DND-41 (cell line): Measurements from ENCODE around the gene TMEM255B.

Source experiments
- ATAC-seq: fragments of 200-7000 bp; cut with Tn5 transposase; 3 replicates; pipeline ENCODE4 v1.9.1; 2021; ENCODE audit warnings: low read depth; ENCODE audit not compliant: insufficient read depth
- DNase-seq: peaks from one replicate; pipeline ENCODE4 v3.0.0-alpha.2; 2020
- H2AFZ ChIP-seq: 2 replicates; pipeline ENCODE4 v1.6.0; 2012; ENCODE audit warnings: low read depth, low read length
- H3K27ac ChIP-seq: 2 replicates; pipeline ENCODE4 v1.5.1; 2012; ENCODE audit warnings: low read length, inconsistent platforms
- H3K27me3 ChIP-seq: fragments of 200-600 bp; sonication (generic); 2 replicates; pipeline ENCODE4 v1.6.0; 2012; ENCODE audit warnings: low read length, mild to moderate bottlenecking, inconsistent platforms; ENCODE audit not compliant: insufficient read depth, poor library complexity
- H3K36me3 ChIP-seq: 2 replicates; pipeline ENCODE4 v1.5.1; 2012; ENCODE audit warnings: low read length, inconsistent platforms; ENCODE audit not compliant: insufficient read depth
- H3K4me1 ChIP-seq: 2 replicates; pipeline ENCODE4 v1.5.1; 2012; ENCODE audit warnings: mild to moderate bottlenecking, low read length; ENCODE audit not compliant: insufficient read depth
- H3K4me2 ChIP-seq: 2 replicates; pipeline ENCODE4 v1.6.0; 2012; ENCODE audit warnings: mild to moderate bottlenecking, moderate library complexity, low read length, inconsistent platforms; ENCODE audit not compliant: insufficient read depth
- H3K4me3 ChIP-seq, 2 experiments: fragments of 200-600 bp in 1 of 2; shearing (Covaris generic) in 1 of 2; 2 replicates each; pipeline ENCODE4 v1.5.1; 2012 to 2016; ENCODE audit warnings: inconsistent platforms in 2 of 2, low read length in 2 of 2, mild to moderate bottlenecking in 2 of 2, low read depth in 1 of 2, moderate library complexity in 1 of 2
- H3K79me2 ChIP-seq: 2 replicates; pipeline ENCODE4 v1.6.0; 2012; ENCODE audit warnings: low read length, inconsistent platforms; ENCODE audit not compliant: insufficient read depth
- H3K9ac ChIP-seq: 2 replicates; pipeline ENCODE4 v1.6.0; 2012; ENCODE audit warnings: low read depth, mild to moderate bottlenecking, inconsistent platforms, low read length, moderate library complexity
- H3K9me3 ChIP-seq: 2 replicates; pipeline ENCODE4 v1.5.1; 2012; ENCODE audit warnings: low read length, moderate library complexity, mild to moderate bottlenecking, inconsistent platforms; ENCODE audit not compliant: insufficient read depth, severe bottlenecking
- H4K20me1 ChIP-seq: 2 replicates; pipeline ENCODE4 v1.6.0; 2012; ENCODE audit warnings: low read length; ENCODE audit not compliant: insufficient read depth
- EZH2 ChIP-seq: IDR thresholded peaks from 3 replicates; pipeline ENCODE4 v1.6.1; 2012; ENCODE audit warnings: borderline replicate concordance, low read depth, mild to moderate bottlenecking, moderate library complexity, low read length, inconsistent platforms; ENCODE audit not compliant: severe bottlenecking
- TF ChIP-seq, protein P1 (sequence below): IDR thresholded peaks from 2 replicates; pipeline ENCODE4 v1.5.1; 2012; ENCODE audit warnings: borderline replicate concordance, low read length, moderate library complexity, mild to moderate bottlenecking; ENCODE audit not compliant: poor library complexity, severe bottlenecking; ENCODE audit errors: extremely low read depth

Gene TMEM255B

DNA sequence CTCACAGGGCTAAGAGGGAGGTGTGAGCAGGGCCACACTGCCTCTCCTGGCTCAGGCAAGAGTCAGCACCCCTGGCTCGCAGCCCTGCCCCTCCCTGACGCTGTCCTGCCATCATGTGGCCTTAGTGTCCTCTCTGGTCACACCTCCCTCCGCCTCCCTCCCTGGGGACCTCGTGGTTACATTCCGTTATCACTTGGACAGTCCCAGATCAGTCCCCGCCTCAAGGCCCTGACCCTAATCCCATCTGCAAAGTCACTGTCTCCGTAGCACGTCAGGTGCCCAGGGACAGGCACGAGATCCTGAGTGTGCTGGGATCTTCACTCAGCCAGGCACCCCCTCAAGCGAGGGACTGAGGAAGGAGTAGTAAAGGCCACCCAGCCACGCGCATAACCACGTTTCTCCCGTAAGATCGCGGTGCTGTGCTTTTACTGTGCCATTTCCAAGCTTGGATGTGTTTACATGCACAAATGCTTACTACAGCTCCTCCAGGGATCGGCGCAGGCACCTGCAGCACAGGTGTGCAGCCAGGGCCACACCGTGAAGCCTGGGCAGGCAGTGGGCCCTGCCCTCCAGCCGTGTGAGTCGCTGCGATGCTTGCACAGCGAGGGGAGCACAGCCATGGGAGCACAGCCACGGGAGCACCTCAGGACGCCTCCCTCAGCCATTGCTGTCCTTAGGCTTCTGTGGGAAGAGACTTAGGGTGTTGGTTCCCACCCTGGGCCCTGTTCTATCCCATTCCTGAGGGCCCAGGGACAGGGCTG, 10.7 kb upstream of the TMEM255B start:
- Histone ChIP-seq H3K9ac (no peak overlapping the region), H4K20me1 (peaks cover 22% of the 10 kb centered on the region), H3K36me3 (no peaks in the 10 kb centered on the region), H3K4me2 (no peak overlapping the region), H3K9me3 (peaks cover 10% of the 10 kb centered on the region), H3K27ac (no peak overlapping the region), H3K27me3 (peaks cover 4% of the 10 kb centered on the region), H2AFZ (no peak overlapping the region), H3K4me1 (no peaks in the 10 kb centered on the region), H3K4me3 (no peak overlapping the region), H3K79me2 (no peaks in the 10 kb centered on the region)
- no peak for DNase-seq
- peak; percentile 31; the same call in 1 of the 3 replicates for ATAC-seq
- no peak for TF ChIP-seq EZH2
- TF ChIP-seq, protein P1, sequence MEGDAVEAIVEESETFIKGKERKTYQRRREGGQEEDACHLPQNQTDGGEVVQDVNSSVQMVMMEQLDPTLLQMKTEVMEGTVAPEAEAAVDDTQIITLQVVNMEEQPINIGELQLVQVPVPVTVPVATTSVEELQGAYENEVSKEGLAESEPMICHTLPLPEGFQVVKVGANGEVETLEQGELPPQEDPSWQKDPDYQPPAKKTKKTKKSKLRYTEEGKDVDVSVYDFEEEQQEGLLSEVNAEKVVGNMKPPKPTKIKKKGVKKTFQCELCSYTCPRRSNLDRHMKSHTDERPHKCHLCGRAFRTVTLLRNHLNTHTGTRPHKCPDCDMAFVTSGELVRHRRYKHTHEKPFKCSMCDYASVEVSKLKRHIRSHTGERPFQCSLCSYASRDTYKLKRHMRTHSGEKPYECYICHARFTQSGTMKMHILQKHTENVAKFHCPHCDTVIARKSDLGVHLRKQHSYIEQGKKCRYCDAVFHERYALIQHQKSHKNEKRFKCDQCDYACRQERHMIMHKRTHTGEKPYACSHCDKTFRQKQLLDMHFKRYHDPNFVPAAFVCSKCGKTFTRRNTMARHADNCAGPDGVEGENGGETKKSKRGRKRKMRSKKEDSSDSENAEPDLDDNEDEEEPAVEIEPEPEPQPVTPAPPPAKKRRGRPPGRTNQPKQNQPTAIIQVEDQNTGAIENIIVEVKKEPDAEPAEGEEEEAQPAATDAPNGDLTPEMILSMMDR: peak; percentile 6

DNA sequence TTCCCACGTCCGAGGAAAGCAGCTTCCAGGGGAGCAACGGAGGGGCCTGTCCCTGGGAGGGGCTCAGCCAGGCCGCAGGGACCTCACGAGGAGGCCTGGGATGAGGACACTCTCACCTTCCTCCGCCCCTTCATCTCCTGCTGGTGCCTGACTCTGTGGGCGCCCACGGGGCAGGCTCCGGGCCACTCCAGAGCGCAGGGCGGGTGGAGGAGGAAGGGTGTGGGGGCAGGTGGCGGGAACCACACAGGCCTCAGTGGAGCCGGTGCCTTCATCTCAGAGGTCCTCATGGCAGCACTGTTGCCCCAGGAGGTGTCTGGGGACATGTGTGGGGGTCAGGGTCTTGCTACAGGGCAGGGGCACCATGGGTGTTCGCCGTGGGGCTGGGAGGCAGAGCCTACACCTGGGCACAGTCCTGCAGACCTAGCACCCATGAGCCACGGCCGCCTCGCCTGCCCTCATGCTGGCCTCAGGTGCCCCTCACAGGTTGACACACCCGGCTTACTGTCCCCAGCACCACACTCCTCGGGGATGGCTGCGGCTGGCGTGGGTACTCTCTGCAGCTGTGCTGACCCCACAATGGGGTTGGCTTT, 10.1 kb upstream of the TMEM255B start:
- peaks cover 15% of the 10 kb centered on the region for H4K20me1 ChIP-seq
- DNase-seq (no peak), ATAC-seq (no peak)
- H3K27ac ChIP-seq: no peak overlapping the region
- no peak overlapping the region for H3K9ac ChIP-seq
- peaks cover 10% of the 10 kb centered on the region for H3K9me3 ChIP-seq
- no peak overlapping the region for H2AFZ ChIP-seq
- no peaks in the 10 kb centered on the region for H3K4me1 ChIP-seq
- no peak overlapping the region for H3K4me3 ChIP-seq
- no peaks in the 10 kb centered on the region for H3K36me3 ChIP-seq
- H3K79me2 ChIP-seq: no peaks in the 10 kb centered on the region
- H3K4me2 ChIP-seq: no peak overlapping the region
- H3K27me3 ChIP-seq: no peaks in the 10 kb centered on the region
- TF ChIP-seq, protein P1: no peak
- TF ChIP-seq EZH2: no peak

DNA sequence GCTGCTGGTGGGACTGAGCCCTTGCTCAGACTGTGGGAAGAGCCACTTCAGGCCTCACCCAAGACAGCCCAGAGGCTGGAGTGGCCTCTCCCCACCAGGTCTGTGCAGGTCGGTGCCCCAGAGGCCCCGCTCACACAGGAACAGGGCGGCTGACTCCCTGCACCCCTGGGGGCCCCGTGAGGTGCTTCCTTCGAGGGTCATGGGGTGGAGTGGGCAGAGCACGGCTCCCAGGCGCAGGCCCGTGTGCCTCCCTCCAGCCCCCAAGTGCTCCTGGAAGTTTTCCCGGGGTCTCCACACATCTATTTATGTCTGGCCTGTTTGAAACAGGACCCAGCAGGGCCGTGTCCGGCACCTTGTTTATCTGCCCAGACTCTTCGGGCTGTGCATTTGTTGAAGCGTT, 9.5 kb upstream of the TMEM255B start:
- H3K27ac ChIP-seq: no peak overlapping the region
- DNase-seq (no peak), ATAC-seq (no peak)
- no peak overlapping the region for H2AFZ ChIP-seq
- no peak overlapping the region for H3K4me2 ChIP-seq
- H3K4me3 ChIP-seq: no peak overlapping the region
- H3K4me1 ChIP-seq: no peaks in the 10 kb centered on the region
- no peak overlapping the region for H3K9ac ChIP-seq
- H3K27me3 ChIP-seq: no peaks in the 10 kb centered on the region
- TF ChIP-seq, protein P1: no peak
- no peak for TF ChIP-seq EZH2
- no peaks in the 10 kb centered on the region for H3K79me2 ChIP-seq
- peaks cover 10% of the 10 kb centered on the region for H3K9me3 ChIP-seq
- peaks cover 12% of the 10 kb centered on the region; the same call in 1 of the 2 replicates for H4K20me1 ChIP-seq
- H3K36me3 ChIP-seq: no peaks in the 10 kb centered on the region
